Spleen (tissue), 7 donors: ENCODE results near the gene ZSCAN5A.

ENCODE experiments used
- CTCF ChIP-seq, 11 experiments: fragments of 200-600 bp in 7 of 11; fragments of 450-650 bp in 4 of 11; sonication (generic) in 4 of 11; IDR thresholded peaks in 8 of 11; conservative IDR thresholded peaks in 3 of 11; 1 replicate in 7 of 11; 2 replicates in 4 of 11; pipeline versions ENCODE4 v1.4.0 to v1.8.0; 2016 to 2021; ENCODE audit warnings: antibody characterized with exemption in 11 of 11, inconsistent platforms in 4 of 11, mild to moderate bottlenecking in 1 of 11
- POLR2A ChIP-seq, 3 donors: fragments of 450-650 bp; IDR thresholded peaks; one replicate each; pipeline ENCODE4 v1.5.1; 2017; ENCODE audit warnings: antibody characterized with exemption in 3 of 3, mild to moderate bottlenecking in 1 of 3
- donor health status: DM: no; HTN: no; CAD: no; lungs with moderate emphysema.
- donor health status: DM: no; HTN: no; CAD: no.
- donor health status: DM: no; HTN: no; CAD: no.

- TF ChIP-seq POLR2A (IDR thresholded peaks at IDR 0.05) (no peak), CTCF (IDR thresholded peaks at IDR 0.05 in 8 of 11, conservative IDR thresholded peaks at IDR 0.05 in 3 of 11) (peak; percentile 55 to 88 (median 81))
Measured at GRCh38 chr19:56252699-56253422, 61.8 kb downstream of the ZSCAN5A start.
